Hematopoietic multipotent progenitor cell (in vitro differentiated cells): ENCODE results near the gene TUFT1. TPM values are rescaled to one million over a fixed set of nuclear protein-coding genes. Genes with fewer than 3 reads are reported as not detected.

Experiments used
- DNase-seq, 3 donors: peaks; one replicate each; pipeline ENCODE4 v3.0.0-alpha.2; 2011 to 2015; ENCODE audit warnings: low read depth in 2 of 3, low spot score in 2 of 3
- total RNA-seq: library from RNA; depleted of rRNA; stranded (reverse); fragments of >200 nt; gene quantifications from one replicate; pipeline ENCODE4 v1.2.3, GENCODE V29; 2012

Gene TUFT1
- 2.7 TPM for total RNA-seq

DNA sequence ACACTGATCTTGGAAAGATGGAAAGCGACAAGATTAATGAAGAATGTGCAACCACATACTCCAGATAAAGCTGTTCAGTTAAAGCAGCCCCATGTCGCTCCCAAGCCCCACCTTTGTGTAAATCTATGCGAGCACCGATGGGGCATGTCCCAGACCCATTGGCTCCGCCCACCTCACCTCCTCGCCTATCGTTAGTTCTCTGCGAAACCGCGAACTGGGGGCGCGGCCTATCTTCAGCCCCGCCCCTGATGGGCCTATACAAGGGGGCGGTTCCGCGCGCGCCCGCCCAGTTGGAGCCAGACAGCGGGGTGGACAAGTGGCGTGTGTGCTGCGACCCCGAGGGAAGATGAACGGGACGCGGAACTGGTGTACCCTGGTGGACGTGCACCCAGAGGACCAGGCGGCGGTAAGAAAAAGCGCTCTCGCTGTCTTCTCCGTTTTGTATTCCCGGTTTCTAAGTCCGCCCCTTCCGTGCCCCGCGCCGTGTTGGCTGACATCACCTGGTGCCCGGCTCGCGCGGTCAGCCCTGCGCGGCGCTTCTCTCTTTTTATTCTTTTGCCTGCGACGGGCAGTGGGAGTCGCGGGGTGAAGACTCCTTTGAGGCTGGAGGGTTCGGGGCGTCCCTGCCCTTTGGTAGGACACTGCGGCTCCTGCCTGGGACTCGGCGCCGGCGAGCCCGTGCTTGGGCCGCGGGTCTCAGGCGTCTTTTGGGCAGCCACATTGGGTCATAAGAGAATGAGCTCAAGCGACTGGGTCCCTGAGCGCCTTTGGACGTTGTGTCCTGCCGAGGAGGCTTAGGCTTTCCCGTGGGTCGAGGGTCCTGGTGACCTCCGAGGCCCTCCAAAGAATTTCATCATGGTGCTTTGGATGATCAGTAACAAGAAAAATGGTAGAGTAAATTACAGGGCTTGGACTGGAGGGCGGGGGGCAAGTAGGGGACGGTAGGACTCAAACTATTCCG, at the start of gene TUFT1:
Gene TUFT1 (plus strand): TSS at position 289 of the 961 bp plus-strand sequence. CDS start 58 bp downstream, at position 347.
- peak; percentile 80 to 97 (median 94) for DNase-seq

- DNase-seq = no peak
Measured at GRCh38 chr1:151491641-151492040, 48.5 kb upstream of the TUFT1 start.

GRCh38 chr1:151492120-151492519, 48.0 kb upstream of the TUFT1 start:
- DNase-seq = no peak

GRCh38 chr1:151493042-151493441, 47.1 kb upstream of the TUFT1 start:
- no peak for DNase-seq

DNA sequence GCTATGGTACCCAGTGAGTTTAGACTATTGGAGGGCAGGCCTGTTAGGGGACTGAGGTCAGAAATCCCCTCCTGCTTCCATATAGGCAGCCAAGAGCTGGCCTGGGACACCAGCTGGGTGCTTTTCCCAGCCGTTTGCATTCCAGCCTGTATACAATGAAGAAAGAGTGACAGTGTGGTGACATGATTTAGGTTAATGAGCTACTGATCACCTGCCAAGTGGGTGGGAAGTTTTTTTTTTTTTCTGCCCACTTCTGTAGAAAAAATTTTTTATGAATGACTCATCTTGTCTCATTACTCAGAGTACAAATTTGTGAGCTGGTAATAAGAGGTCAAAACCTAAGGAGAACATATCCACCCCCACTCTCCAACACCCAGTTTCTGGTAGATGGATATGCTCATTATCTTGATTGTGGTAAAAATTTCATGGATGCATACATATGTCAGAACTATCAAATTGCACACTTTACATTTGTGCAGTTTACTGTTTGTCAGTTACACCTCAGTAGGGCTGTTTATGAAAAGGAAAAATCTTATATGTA, 45.3 kb upstream of the TUFT1 start:
- DNase-seq = no peak

GRCh38 chr1:151495316-151495715, 44.8 kb upstream of the TUFT1 start:
- no peak for DNase-seq

DNA sequence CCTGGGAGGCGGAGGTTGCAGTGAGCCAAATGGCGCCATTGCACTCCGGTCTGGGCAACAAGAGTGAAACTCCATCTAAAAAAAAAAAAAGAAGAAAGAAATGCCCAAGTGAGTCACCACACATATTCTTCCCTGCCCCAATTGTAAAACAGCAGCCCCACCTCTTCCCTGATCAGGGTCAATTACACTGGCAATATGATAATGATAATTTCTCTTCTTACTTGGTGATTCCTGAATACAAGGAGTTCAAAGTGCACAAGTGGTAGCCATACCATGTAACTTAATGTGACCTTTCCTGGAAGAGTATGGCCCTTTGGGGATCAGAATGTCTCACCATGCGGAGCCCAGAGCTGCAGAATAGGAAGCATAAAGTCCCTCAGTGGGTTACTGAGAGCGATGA, 40.7 kb upstream of the TUFT1 start:
- DNase-seq = no peak

DNA sequence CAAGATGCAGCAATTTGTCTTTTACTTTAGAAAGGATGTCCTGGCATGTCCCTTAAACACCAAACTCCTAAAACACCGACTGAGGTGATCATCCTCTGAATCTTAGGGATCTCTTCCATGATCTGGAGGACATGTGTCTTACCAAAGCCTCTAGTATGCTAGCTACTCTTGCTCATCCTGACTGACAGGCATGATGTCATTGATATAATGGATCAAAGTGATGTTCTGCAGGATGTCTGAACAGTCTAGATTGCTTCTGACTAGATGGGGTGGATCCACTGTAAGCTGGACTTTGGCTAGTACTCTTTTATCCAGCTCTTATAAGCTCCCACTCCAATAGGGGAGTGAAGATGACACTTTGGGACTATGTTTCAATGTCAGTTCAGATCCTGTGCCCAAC, 40.2 kb upstream of the TUFT1 start:
- DNase-seq = no peak

GRCh38 chr1:151501474-151501873, 38.6 kb upstream of the TUFT1 start:
- DNase-seq = peak in 1 of 3 donors; percentile 23

- no peak for DNase-seq
Measured at GRCh38 chr1:151502035-151502700, 37.9 kb upstream of the TUFT1 start.

- DNase-seq = no peak
Measured at GRCh38 chr1:151502859-151503780, 37.0 kb upstream of the TUFT1 start.

DNA sequence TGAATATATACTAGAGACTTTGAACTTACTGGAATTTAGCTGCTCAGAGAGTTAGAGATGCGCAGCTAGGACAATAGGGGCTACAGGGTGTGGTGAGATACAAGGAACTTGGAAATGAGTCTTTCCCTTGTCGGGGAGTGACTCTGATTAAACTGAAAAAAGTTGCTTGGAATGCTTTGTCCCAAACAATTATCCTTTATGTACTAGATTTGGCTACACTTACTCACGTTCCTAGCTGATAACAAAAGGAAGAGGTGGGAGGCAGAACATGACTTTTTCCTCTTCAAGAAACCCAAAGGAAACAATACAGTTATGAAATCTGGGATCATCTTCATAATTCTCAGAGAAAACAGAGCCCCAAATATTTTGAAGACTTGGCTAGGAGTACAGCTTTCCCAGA, 35.9 kb upstream of the TUFT1 start:
- no peak for DNase-seq

DNA sequence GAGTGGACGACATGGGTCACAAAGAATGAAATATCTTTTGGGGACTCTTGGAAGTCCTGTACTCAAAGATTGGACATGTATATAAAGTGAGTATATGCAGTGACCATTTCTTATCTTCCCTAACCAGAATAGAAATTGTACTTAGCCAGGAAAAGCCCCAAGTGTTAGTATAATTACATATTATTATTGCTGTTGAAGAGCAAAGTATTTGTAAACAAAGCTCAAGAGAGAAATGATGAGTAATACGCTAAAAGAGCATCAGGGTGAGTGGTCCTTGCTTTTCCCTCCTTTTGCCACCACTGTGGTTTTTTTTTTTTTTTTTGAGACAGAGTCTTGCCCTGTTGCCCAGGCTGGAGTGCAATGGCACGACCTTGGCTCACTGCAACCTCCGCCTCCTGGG, 35.4 kb upstream of the TUFT1 start:
- DNase-seq = no peak

DNA sequence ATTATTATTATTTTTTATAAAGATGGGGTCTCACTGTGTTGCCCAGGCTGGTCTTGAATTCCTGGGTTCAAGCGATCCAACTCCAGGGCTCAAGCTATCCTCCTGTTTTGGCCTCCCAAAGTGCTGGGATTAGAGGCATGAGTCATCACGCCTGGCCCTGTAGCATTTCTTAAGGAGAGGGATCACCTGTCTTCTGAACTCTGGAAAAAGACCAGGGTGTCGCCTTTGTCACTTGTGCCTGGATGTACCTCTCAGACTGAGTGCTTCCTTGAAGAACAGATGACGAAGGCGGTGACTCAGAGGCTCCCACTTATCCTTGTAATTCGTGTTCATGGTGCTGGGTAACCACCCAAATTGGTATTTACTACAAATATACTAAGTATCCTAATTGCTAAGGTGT, 31.3 kb upstream of the TUFT1 start:
- DNase-seq = no peak

DNA sequence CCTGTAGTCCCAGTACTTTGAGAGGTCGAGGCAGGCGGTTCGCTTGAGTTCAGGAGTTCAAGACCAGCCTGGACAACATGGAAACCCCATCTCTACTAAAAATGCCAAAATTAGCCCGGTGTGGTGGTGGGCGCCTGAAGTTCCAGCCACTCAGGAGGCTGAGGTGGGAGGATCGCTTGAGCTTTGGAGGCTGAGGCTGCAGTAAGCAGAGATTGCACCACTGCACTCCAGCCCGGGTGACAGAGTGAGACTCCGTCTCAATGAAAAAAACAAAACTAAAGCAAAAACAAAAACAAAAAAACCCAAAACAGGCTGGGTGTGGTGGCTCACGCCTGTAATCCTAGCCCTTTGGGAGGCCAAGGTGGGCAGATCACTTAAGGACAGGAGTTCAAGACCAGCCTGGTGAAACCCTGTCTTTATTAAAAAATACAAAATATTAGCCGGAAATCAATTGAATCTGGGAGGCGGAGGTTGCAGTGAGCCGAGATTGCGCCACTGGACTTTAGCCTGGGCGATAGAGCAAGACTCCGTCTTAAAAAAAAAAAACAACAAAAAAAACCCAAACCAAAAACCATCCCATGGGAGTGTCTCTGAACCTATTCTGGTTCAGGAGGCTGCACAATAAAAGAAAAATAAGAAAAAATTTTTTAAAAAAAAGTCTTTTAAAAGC, 30.6 kb upstream of the TUFT1 start:
- DNase-seq = no peak

DNA sequence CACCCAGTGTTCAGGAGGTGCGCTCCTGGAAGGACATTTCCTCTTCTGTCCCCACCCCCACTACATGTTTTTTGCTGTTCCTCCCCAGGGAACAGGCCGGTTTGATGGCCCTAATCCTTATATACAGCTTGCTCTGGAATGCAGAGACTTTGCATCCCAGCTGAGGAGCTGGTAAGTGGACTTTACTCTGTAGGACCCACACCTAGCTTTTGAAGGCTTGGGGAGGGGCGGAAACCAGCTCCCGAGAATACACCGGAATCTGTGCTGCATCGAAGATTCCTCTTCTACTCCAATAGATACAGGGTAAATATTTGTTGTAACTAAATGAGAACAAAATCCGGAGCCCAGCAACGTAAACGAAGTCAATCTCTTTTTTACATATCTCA, 30.1 kb upstream of the TUFT1 start:
- no peak for DNase-seq

DNA sequence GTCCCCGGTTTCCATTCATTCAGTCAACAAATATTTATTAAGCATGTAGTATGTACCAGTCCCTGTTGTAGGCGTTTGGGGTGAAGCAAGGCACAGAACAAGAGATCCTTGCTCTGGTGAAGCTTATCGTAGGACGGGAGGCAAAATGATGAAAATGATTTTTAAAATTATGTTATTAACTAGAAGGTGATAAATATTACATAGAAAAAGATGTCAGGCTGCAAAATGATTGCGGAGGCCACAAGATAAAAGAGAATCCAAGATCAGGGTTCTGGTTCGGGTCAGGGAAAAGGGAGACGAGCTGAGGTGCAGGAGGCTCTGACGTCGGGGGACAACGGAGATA, 29.5 kb upstream of the TUFT1 start:
- DNase-seq = peak in 1 of 3 donors; percentile 6

DNA sequence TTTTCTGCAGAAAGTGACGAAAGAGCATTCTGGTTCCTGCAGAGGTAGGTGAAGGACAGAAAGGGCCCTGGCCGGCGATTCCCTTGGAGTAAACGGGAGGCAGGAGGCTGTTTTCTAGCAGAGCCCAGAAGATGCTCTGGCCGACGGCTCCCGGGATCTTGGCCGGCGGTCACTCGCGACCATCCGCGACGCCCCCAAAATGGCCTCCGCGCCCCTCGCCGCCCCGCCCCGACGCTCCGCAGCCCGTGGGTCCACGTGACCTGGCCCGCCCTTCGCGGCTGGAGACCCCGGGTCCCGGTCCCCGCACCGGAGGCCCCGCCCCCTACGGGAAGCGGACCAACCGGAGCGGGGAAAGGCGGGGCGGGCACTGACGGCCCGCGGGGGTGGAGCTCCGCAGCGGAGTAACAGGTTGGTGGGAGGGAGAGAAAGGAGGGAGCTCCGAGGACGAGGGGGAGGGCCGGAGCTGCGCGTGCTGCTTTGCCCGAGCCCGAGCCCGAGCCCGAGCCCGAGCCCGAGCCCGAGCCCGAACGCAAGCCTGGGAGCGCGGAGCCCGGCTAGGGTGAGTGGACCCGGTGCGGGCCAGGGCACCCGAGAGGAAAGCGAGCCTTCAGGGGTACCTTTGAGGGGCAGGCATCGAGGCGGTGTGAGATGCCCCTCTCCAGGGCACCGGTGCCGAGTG, 29.0 kb upstream of the TUFT1 start, which contains the start of gene CGN:
Gene CGN (plus strand): TSS at position 431 of the 679 bp plus-strand sequence. CDS start 7,133 bp downstream, outside the sequence.
- DNase-seq = peak; percentile 58 to 91 (median 91)

GRCh38 chr1:151511636-151512215, 28.4 kb upstream of the TUFT1 start:
- DNase-seq = peak in 2 of 3 donors; percentile 22 to 37
